ENCODE data around the gene FAM169A. TPM values are rescaled to one million over a fixed set of nuclear protein-coding genes. Genes with fewer than 3 reads are reported as not detected.

FAM169A gene
- total RNA-seq, 2 donors from 2014 or later = 4.9 to 5.0 TPM

DNA sequence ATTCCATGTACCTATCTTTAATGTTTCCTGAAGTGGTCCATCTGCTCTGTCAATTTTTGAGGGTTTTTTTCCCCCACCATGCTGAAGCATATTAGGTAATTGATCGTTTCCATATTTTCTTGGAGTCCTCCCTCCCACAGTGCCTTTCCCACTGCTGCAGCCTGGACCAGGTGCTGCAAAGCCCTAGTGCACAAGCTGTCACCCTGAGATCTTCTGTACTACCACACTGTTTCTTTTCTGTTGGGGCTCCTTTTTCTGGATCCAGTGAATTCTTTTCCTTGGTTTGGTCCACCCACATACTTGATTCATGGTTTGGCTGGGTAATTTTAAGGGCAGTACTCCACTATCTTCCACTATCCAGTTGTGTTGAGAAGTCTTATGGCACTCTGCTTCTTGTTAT, 30.9 kb upstream of the FAM169A start:
- Histone ChIP-seq H3K9ac (ENCODE audit: low read depth in 2 of 2, low read length in 2 of 2) (no peak overlapping the region), H3K4me1 (no peaks in the 10 kb centered on the region), H3K27me3 (no peaks in the 10 kb centered on the region), H3K27ac (no peak overlapping the region), H3K4me3 (no peak overlapping the region), H3K36me3 (no peaks in the 10 kb centered on the region), H3K9me3 (no peaks in the 10 kb centered on the region)
- intact Hi-C loops (cut with DNase I) = no loop called here
- no peak for DNase-seq
- TF ChIP-seq, protein P1, sequence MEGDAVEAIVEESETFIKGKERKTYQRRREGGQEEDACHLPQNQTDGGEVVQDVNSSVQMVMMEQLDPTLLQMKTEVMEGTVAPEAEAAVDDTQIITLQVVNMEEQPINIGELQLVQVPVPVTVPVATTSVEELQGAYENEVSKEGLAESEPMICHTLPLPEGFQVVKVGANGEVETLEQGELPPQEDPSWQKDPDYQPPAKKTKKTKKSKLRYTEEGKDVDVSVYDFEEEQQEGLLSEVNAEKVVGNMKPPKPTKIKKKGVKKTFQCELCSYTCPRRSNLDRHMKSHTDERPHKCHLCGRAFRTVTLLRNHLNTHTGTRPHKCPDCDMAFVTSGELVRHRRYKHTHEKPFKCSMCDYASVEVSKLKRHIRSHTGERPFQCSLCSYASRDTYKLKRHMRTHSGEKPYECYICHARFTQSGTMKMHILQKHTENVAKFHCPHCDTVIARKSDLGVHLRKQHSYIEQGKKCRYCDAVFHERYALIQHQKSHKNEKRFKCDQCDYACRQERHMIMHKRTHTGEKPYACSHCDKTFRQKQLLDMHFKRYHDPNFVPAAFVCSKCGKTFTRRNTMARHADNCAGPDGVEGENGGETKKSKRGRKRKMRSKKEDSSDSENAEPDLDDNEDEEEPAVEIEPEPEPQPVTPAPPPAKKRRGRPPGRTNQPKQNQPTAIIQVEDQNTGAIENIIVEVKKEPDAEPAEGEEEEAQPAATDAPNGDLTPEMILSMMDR (IDR thresholded peaks at IDR 0.05) = no peak

DNA sequence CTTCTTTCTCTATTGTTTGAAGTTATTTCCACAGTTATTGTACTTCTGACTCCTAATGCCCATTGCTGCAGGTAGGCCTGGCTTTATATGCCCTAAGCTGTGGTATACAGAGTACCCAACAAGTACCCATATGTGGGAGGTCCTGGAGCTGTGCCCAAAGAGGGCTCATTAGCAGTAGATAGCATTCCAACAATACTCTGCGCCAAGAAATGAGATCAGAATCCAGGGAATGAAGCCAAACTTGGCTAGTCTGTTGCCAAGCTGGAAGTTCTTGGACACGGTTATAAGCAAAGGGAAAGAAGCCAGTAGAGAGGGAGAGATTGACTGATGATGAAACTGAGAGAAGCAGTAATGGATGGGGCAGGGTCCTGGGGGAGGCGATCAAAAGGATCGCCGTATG, 29.7 kb upstream of the FAM169A start:
- intact Hi-C loops (cut with DNase I) = no loop called here
- TF ChIP-seq, protein P1 (IDR thresholded peaks at IDR 0.05) = no peak
- Histone ChIP-seq H3K27me3 (no peaks in the 10 kb centered on the region), H3K9ac (ENCODE audit: low read depth in 2 of 2, low read length in 2 of 2) (no peak overlapping the region), H3K4me3 (no peak overlapping the region), H3K4me1 (no peaks in the 10 kb centered on the region), H3K36me3 (no peaks in the 10 kb centered on the region), H3K27ac (no peak overlapping the region), H3K9me3 (no peaks in the 10 kb centered on the region)
- no peak for DNase-seq

DNA sequence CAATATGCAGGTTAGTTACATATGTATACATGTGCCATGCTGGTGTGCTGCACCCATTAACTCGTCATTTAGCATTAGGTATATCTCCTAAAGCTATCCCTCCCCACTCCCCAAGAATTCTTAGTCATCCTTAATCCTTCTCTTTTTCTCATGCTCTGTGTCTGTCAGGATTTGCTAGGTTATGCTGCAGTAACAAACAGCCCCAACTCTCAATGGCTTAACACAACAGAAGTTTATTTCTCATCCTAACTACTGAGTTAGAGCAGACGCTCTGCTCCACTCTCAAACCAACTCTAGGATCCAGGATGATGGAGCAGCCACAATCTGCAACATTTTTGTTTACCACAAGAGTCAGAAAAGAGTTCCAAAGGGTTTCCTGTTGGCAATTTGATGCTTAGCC, 28.2 kb upstream of the FAM169A start:
- Histone ChIP-seq H3K9ac (ENCODE audit: low read depth in 2 of 2, low read length in 2 of 2) (no peak overlapping the region), H3K4me3 (no peak overlapping the region), H3K27me3 (no peaks in the 10 kb centered on the region), H3K36me3 (no peaks in the 10 kb centered on the region), H3K4me1 (no peaks in the 10 kb centered on the region), H3K9me3 (no peaks in the 10 kb centered on the region), H3K27ac (no peak overlapping the region)
- no peak for DNase-seq
- TF ChIP-seq, protein P1 (IDR thresholded peaks at IDR 0.05) = no peak
- intact Hi-C loops (cut with DNase I) = no loop called here

DNA sequence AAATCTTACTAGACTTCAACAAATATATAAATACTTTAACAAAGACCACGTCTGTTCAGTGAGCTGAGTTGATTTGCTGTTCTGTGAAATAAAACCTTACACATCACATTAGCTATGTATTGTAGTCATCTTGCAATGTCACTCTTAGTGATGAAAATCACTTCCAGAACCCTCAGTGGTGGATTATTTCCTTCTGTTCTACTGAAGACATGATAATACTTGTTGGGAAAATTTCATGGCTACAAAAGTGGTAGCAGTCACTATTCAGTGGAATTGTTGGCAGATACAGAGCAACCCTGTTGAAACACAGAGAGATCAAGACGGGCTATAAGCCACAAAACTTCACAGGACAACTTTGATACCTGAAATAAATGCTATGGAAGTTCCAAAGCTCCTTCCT, 26.7 kb upstream of the FAM169A start:
- H3K27ac ChIP-seq = no peak overlapping the region
- H3K36me3 ChIP-seq = no peaks in the 10 kb centered on the region
- intact Hi-C loops (cut with DNase I) = no loop called here
- no peaks in the 10 kb centered on the region for H3K4me1 ChIP-seq
- no peaks in the 10 kb centered on the region for H3K9me3 ChIP-seq
- H3K4me3 ChIP-seq = no peak overlapping the region
- no peak for DNase-seq
- TF ChIP-seq, protein P1 (IDR thresholded peaks at IDR 0.05) = no peak
- no peaks in the 10 kb centered on the region for H3K27me3 ChIP-seq
- H3K9ac ChIP-seq (ENCODE audit: low read depth in 2 of 2, low read length in 2 of 2) = no peak overlapping the region

DNA sequence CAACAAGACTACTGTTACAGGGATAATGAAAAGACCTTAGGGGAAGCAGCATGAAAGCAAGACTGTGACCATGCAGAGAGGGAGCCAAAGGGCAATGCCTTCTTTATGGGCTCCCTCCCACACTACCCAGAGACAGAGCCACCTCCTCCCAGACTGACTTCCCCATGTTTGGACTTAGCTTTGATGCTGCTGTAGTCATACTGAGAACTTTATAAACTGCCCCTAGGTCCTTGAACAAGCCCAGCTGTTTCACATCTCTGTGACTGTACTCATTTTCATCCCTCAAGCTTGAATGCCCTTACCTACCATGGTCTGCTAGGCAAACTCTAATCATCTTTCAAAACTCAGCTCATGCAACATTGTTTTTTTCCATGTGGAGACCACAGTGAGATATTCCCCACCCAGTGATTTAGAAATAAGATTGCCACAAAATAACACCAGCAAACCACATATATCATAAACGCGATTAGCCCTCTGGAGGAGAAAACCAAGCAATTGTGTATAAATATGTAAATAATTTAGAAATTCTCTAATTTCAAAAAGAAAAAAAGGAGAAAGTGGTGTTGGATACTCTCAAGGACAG, 23.4 kb upstream of the FAM169A start:
- intact Hi-C loops (cut with DNase I) = no loop called here
- H3K4me3 ChIP-seq = no peak overlapping the region
- no peaks in the 10 kb centered on the region for H3K4me1 ChIP-seq
- no peaks in the 10 kb centered on the region for H3K27me3 ChIP-seq
- no peaks in the 10 kb centered on the region for H3K36me3 ChIP-seq
- TF ChIP-seq, protein P1 (IDR thresholded peaks at IDR 0.05) = no peak
- no peak overlapping the region for H3K9ac ChIP-seq (ENCODE audit: low read depth in 2 of 2, low read length in 2 of 2)
- no peaks in the 10 kb centered on the region for H3K9me3 ChIP-seq
- no peak for DNase-seq
- no peak overlapping the region for H3K27ac ChIP-seq
